HG03432 (cell line): ENCODE measurements around the gene RPS24.
A peak's percentile ranks its signal among the peaks of the same experiment; 100 is the strongest.

Source experiments
- ATAC-seq: cut with Tn5 transposase; IDR thresholded peaks from one replicate; pipeline ENCODE4 v1.9.1; 2021; ENCODE audit warnings: mild to moderate bottlenecking, moderate library complexity; ENCODE audit not compliant: unreplicated experiment

Gene RPS24

GRCh38 chr10:78025685-78026364 is 7.8 kb upstream of the RPS24 start:
- ATAC-seq: no peak

- no peak for ATAC-seq
These were observed 5.0 kb upstream of the RPS24 start for GRCh38 chr10:78028438-78029268.

- peak; percentile 75 for ATAC-seq
These were observed 4.1 kb upstream of the RPS24 start, which contains the start of gene POLR3A for GRCh38 chr10:78029269-78030226. Gene POLR3A, minus strand, starts transcription at chr10:78029515. Its CDS starts 108 bp downstream, at chr10:78029407.

GRCh38 chr10:78033387-78033636 is 351 bp upstream of the RPS24 start:
- ATAC-seq: no peak

- no peak for ATAC-seq
These were observed 1.4 kb downstream of the RPS24 start for GRCh38 chr10:78035025-78035424.

- ATAC-seq: no peak
These were observed 1.8 kb downstream of the RPS24 start for GRCh38 chr10:78035437-78035836.

- no peak for ATAC-seq
These were observed 2.4 kb downstream of the RPS24 start for GRCh38 chr10:78035933-78036583.

- no peak for ATAC-seq
These were observed 4.4 kb downstream of the RPS24 start for GRCh38 chr10:78038105-78038504.

- no peak for ATAC-seq
These were observed 5.3 kb downstream of the RPS24 start for GRCh38 chr10:78038791-78039547.

- ATAC-seq: no peak
These were observed 6.1 kb downstream of the RPS24 start for GRCh38 chr10:78039743-78040142.

- no peak for ATAC-seq
These were observed 7.8 kb downstream of the RPS24 start for GRCh38 chr10:78041170-78042057.

- no peak for ATAC-seq
These were observed 8.5 kb downstream of the RPS24 start for GRCh38 chr10:78042058-78042751.

- no peak for ATAC-seq
These were observed 9.1 kb downstream of the RPS24 start for GRCh38 chr10:78042752-78043104.

- ATAC-seq: no peak
These were observed 10.5 kb downstream of the RPS24 start for GRCh38 chr10:78044179-78044578.

GRCh38 chr10:78044699-78045098 is 11.0 kb downstream of the RPS24 start:
- no peak for ATAC-seq

- peak; percentile 80 for ATAC-seq
These were observed 11.6 kb downstream of the RPS24 start for GRCh38 chr10:78045237-78045636.

- ATAC-seq: no peak
These were observed 12.2 kb downstream of the RPS24 start for GRCh38 chr10:78045856-78046255.

GRCh38 chr10:78046711-78047269 is 13.1 kb downstream of the RPS24 start:
- no peak for ATAC-seq
